ENCODE results near the gene PIM1.
"Not testable (repeated sequence)": the region's sequence is repeated elsewhere in the genome, so short reads cannot be mapped to it uniquely, and the experiment has no call there.

PIM1 gene

DNA sequence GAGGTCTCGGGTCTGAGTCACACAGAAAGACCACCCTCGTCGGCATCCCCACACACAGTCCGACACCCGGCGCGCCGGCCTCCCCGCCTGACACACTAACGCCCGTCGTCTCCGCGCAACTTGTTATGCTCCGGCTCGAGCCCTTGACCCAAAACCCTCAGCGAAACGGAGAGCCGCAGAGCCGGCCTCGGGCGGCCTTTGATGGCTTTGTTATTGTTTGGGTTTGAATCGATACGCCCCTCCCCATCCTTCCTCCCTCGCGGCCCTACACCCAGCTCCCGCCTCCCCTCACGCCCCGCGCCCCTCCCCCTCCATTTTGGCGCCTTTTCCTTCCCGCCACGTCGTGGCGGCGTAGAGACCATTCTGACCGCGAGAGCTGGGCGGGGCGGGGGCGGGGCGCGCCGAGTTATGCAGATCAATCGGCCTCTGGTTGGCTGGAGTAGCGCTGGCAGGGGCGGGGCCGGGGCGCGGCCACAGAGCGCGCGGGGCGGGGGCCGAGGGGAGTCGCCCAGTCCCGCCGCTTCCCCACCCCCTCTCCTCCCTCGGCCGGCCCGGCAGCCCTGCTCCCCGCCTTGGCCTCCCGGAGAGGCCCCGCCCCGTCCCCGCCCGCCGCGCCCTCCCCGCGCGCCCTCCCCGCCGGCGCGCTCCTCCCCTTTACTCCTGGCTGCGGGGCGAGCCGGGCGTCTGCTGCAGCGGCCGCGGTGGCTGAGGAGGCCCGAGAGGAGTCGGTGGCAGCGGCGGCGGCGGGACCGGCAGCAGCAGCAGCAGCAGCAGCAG, at the start of gene PIM1:
Gene PIM1, plus strand, starts transcription at position 657 of the 777 bp plus-strand sequence. CDS start 424 bp downstream, outside the sequence.
- Histone ChIP-seq H3K4me1 (ENCODE audit: control insufficient read depth in 2 of 2, insufficient read depth in 2 of 2, low read length in 2 of 2) (peaks cover 26 to 27% of the 10 kb centered on the region in 2 donors), H3K36me3 (ENCODE audit: control insufficient read depth in 2 of 2, insufficient read depth in 2 of 2, low read length in 2 of 2) (peaks cover 20 to 24% of the 10 kb centered on the region in 2 donors)

DNA sequence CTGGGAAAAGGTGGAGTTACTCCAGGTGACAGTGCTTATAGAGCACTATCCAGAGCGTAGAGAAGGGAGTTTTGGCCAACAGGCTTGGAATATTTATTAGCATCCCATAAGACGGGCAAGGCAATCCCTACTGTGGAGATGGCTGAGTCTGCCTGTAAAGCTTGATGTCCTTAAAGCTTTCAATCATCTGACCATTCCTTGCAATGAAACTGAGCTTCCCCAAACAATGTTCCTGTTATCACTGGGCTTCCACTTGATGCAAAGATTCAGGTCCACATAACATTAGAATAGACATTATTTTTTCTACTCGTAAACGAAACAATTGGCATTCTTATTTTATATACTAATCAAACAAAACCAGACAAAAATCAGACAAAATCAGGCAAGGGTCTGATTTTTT, 48.4 kb upstream of the PIM1 start:
- Histone ChIP-seq H3K9me3 (ENCODE audit: control insufficient read depth in 2 of 2, low read length in 2 of 2) (no peaks in the 10 kb centered on the region), H3K9ac (ENCODE audit: low read depth in 1 of 2, low read length in 2 of 2) (no peak overlapping the region), H3K4me3 (ENCODE audit: low read length in 2 of 2) (no peak overlapping the region), H3K27ac (ENCODE audit: low read depth in 2 of 2, low read length in 2 of 2) (no peak overlapping the region), H3K27me3 (ENCODE audit: control insufficient read depth in 2 of 2, insufficient read depth in 2 of 2, low read length in 2 of 2) (no peaks in the 10 kb centered on the region), H3K36me3 (ENCODE audit: control insufficient read depth in 2 of 2, insufficient read depth in 2 of 2, low read length in 2 of 2) (no peaks in the 10 kb centered on the region), H3K4me1 (ENCODE audit: control insufficient read depth in 2 of 2, insufficient read depth in 2 of 2, low read length in 2 of 2) (no peaks in the 10 kb centered on the region)

More for the DNA sequence above, at the start of gene PIM1:
- Histone ChIP-seq H3K27ac (ENCODE audit: low read depth in 2 of 2, low read length in 2 of 2) (peak within 1 kb of the TSS; percentile 91 to 95), H3K4me3 (ENCODE audit: low read length in 2 of 2) (peak within 1 kb of the TSS; percentile 87 to 92), H3K9me3 (ENCODE audit: control insufficient read depth in 2 of 2, low read length in 2 of 2) (no peaks in the 10 kb centered on the region), H3K9ac (ENCODE audit: low read depth in 1 of 2, low read length in 2 of 2) (peak within 1 kb of the TSS; percentile 92 to 94), H3K27me3 (ENCODE audit: control insufficient read depth in 2 of 2, insufficient read depth in 2 of 2, low read length in 2 of 2) (no peaks in the 10 kb centered on the region)

DNA sequence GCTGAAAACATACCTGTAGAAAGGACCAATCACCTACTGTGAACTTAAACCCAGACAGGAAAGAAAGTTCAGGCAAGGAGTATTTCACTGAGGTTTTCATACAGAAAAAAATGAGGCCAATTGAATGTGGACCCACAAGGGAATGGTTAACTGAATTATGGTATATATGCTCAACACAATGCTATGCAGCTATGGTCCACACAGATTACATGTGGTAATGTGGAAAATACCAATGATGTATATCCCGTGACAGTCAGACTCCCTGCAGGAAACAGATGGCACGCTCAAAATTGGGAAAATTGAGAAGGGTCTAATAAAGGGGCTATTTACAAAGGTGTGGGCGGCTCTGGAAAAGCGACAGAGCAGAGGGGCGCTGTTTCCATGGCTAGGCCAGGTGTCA, 47.1 kb upstream of the PIM1 start:
- H3K36me3 ChIP-seq (ENCODE audit: control insufficient read depth in 2 of 2, insufficient read depth in 2 of 2, low read length in 2 of 2): no peaks in the 10 kb centered on the region
- H3K4me3 ChIP-seq (ENCODE audit: low read length in 2 of 2): no peak overlapping the region
- no peak overlapping the region for H3K27ac ChIP-seq (ENCODE audit: low read depth in 2 of 2, low read length in 2 of 2)
- no peaks in the 10 kb centered on the region for H3K9me3 ChIP-seq (ENCODE audit: control insufficient read depth in 2 of 2, low read length in 2 of 2)
- no peaks in the 10 kb centered on the region for H3K4me1 ChIP-seq (ENCODE audit: control insufficient read depth in 2 of 2, insufficient read depth in 2 of 2, low read length in 2 of 2)
- H3K9ac ChIP-seq (ENCODE audit: low read depth in 1 of 2, low read length in 2 of 2): no peak overlapping the region
- no peaks in the 10 kb centered on the region for H3K27me3 ChIP-seq (ENCODE audit: control insufficient read depth in 2 of 2, insufficient read depth in 2 of 2, low read length in 2 of 2)

DNA sequence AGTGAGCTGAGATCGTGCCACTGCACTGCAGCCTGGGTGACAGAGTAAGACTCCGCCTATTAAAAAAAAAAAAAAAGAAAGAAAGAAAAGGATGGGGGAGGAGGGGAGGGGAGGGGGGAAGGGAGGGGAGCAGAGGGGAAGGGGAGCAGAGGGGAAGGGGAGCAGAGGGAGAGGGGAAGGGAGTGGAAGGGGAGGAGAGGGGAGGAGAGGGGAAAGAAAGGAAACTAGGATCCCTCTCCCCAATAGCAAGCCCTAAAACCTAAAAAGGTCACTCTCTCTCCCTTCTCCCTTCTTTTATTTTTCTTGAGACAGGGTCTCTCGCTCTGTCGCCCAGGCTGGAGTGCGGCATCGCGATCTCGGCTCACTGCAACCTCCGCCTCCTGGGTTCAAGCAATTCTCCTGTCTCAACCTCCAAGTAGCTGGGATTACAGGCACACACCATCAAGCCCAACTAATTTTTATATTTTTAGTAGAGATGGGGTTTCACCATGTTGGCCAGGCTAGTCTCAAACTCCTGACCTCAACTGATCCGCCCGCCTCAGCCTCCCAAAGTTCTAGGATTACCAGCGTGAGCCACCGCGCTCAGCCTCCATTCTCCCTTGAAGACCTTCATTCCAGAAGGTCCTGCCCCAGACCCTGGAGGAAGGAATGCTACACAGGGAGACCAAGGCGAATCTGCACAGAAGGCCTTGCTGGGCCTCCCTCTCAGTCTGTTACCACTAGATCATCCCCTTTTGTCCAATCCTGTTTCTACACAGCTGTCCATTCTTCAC, 45.8 kb upstream of the PIM1 start:
- Histone ChIP-seq H3K27ac (ENCODE audit: low read depth in 2 of 2, low read length in 2 of 2) (no peak overlapping the region), H3K4me1 (ENCODE audit: control insufficient read depth in 2 of 2, insufficient read depth in 2 of 2, low read length in 2 of 2) (peaks cover 0 to 10% of the 10 kb centered on the region in 2 donors), H3K36me3 (ENCODE audit: control insufficient read depth in 2 of 2, insufficient read depth in 2 of 2, low read length in 2 of 2) (no peaks in the 10 kb centered on the region), H3K9ac (ENCODE audit: low read depth in 1 of 2, low read length in 2 of 2) (no peak overlapping the region), H3K9me3 (ENCODE audit: control insufficient read depth in 2 of 2, low read length in 2 of 2) (no peaks in the 10 kb centered on the region), H3K27me3 (ENCODE audit: control insufficient read depth in 2 of 2, insufficient read depth in 2 of 2, low read length in 2 of 2) (no peaks in the 10 kb centered on the region), H3K4me3 (ENCODE audit: low read length in 2 of 2) (no peak overlapping the region)

DNA sequence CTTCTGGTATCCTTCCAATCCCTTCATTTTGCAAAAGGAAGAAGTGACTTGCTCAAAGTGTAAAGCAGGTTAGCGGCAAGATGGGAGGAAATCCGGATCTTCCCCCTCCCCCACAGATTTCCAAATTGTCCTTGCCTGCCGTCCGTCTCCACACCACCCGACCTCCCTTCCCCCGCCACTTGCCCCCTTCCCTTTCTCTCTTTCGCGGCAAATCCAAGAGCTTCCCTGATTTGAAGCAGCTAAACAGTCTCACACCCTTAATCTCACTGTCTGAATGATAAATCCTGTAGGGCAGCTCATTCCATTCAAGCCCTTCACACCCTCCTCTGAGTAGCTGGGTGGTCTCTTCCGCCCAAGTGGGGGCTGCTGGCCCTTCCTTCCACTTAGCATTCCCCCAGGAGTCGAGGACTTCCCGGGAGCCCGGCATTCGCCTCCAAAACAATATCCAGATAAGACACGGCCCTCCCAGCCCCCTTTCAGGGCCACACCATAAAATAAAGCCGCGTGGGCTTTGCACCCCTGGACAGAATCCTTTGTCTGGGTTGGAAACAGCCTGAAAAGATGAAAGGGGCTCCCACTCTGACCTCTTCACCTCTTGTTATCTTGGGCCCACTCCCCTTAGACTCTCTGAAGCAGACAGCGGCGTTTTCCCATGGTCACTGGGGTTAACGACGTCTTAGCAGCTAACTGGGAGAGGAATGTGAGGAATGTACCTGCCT, 44.0 kb upstream of the PIM1 start:
- Histone ChIP-seq H3K27me3 (ENCODE audit: control insufficient read depth in 2 of 2, insufficient read depth in 2 of 2, low read length in 2 of 2) (no peaks in the 10 kb centered on the region), H3K27ac (ENCODE audit: low read depth in 2 of 2, low read length in 2 of 2) (no peak overlapping the region), H3K9ac (ENCODE audit: low read depth in 1 of 2, low read length in 2 of 2) (no peak overlapping the region), H3K9me3 (ENCODE audit: control insufficient read depth in 2 of 2, low read length in 2 of 2) (no peaks in the 10 kb centered on the region), H3K4me3 (ENCODE audit: low read length in 2 of 2) (no peak overlapping the region), H3K36me3 (ENCODE audit: control insufficient read depth in 2 of 2, insufficient read depth in 2 of 2, low read length in 2 of 2) (no peaks in the 10 kb centered on the region), H3K4me1 (ENCODE audit: control insufficient read depth in 2 of 2, insufficient read depth in 2 of 2, low read length in 2 of 2) (peaks cover 0 to 23% of the 10 kb centered on the region in 2 donors)

DNA sequence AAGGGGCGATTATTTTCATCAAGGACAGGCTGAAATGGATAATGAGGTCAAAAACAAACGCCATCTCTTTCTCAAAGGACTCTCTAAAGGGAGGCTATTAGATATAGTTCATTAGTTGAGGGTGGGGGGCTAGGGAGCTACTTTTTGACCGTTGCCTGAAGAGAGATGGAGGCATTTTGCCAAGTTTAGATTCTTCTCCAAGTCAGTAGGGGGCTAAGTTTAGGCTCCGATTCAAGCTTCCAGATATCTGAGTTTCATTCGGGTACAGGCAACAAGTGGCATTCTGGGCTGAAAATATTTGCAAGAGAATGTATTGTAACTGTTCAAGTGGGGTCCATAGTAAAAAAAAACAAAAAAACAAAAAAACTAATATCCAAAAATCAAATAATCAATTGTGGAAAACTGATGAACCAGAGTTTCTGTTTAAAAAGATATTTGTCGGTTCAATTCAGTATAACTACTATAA, 43.4 kb upstream of the PIM1 start:
- Histone ChIP-seq H3K4me1 (ENCODE audit: control insufficient read depth in 2 of 2, insufficient read depth in 2 of 2, low read length in 2 of 2) (peaks cover 3 to 27% of the 10 kb centered on the region in 2 donors), H3K27me3 (ENCODE audit: control insufficient read depth in 2 of 2, insufficient read depth in 2 of 2, low read length in 2 of 2) (no peaks in the 10 kb centered on the region), H3K9me3 (ENCODE audit: control insufficient read depth in 2 of 2, low read length in 2 of 2) (no peaks in the 10 kb centered on the region), H3K9ac (ENCODE audit: low read depth in 1 of 2, low read length in 2 of 2) (no peak overlapping the region), H3K4me3 (ENCODE audit: low read length in 2 of 2) (no peak overlapping the region), H3K27ac (ENCODE audit: low read depth in 2 of 2, low read length in 2 of 2) (no peak overlapping the region), H3K36me3 (ENCODE audit: control insufficient read depth in 2 of 2, insufficient read depth in 2 of 2, low read length in 2 of 2) (no peaks in the 10 kb centered on the region)

DNA sequence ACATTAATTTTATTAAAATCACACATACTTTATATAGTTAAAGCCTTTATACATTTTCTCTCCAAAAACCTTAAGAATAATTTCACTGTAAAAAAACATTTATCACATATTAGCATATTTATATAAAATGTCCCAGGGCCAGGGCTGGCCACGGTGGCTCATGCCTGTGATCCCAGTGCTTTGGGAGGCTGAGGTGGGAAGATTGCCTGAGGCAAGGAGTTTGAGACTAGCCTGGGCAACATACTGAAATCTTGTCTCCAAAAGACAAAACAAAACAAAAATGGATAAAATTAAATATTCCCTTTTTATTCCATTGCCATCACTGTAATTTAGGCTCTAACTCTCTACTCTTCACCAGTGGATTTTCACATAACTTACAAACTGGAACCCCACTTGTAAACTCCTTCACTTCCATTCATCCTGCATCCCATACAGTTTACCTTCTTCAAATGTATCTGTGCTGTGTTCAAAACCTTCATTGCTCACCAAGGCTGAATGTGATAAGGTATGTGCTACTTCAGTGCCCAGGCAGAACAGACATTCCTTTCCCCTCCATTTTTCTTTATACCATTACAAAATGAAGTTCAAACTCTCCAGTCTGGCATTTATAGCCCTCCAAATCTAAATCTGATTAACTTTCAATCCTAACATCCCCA, 42.9 kb upstream of the PIM1 start:
- Histone ChIP-seq H3K4me1 (ENCODE audit: control insufficient read depth in 2 of 2, insufficient read depth in 2 of 2, low read length in 2 of 2) (peaks cover 3 to 29% of the 10 kb centered on the region in 2 donors), H3K27ac (ENCODE audit: low read depth in 2 of 2, low read length in 2 of 2) (peak overlapping the region in 1 of 2 donors; percentile 38), H3K4me3 (ENCODE audit: low read length in 2 of 2) (no peak overlapping the region), H3K9ac (ENCODE audit: low read depth in 1 of 2, low read length in 2 of 2) (no peak overlapping the region), H3K27me3 (ENCODE audit: control insufficient read depth in 2 of 2, insufficient read depth in 2 of 2, low read length in 2 of 2) (no peaks in the 10 kb centered on the region), H3K36me3 (ENCODE audit: control insufficient read depth in 2 of 2, insufficient read depth in 2 of 2, low read length in 2 of 2) (no peaks in the 10 kb centered on the region), H3K9me3 (ENCODE audit: control insufficient read depth in 2 of 2, low read length in 2 of 2) (no peaks in the 10 kb centered on the region)

DNA sequence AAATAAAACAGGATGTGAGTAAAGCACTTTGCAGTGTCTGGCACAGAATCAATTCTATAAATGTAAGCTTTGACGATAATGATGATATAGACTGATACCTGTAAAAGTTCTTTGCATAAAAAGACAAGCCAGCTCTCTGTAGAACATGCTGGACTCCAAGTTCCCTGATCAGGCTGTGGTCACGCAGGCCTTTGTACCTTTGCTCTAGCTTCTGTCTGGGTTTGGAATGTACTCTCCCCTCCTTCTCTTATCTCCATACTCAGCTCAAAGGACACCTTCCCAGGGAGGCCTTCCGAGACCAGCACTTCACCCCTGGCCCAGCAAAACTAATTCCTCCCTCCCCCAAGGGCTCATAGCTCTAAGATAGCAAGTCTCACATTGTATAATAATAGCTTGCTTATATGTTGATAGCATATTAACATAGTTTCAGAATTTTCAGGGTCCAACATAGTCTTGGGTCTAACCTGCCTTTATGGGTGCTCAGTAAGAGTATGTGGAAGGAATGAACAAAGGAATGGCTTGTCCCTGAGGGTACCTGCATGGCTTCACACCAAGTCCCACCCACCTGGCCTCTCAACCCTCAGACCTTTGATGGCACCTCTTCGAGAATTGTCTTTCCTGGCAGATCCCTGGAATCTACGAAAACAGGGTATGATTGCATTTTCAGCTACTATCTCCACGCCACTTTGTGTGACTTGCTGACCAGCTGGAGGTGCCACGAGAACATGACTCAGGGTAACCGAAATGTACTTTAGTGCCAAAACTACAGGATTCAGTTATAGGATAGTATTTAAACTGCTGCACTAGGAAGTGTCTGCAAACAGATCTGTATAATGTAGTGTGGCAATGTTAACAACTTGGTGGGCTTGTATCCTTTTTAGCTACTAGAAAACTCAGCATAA, 41.7 kb upstream of the PIM1 start:
- Histone ChIP-seq H3K27me3 (ENCODE audit: control insufficient read depth in 2 of 2, insufficient read depth in 2 of 2, low read length in 2 of 2) (no peaks in the 10 kb centered on the region), H3K27ac (ENCODE audit: low read depth in 2 of 2, low read length in 2 of 2) (peak overlapping the region in 1 of 2 donors; percentile 50), H3K9ac (ENCODE audit: low read depth in 1 of 2, low read length in 2 of 2) (no peak overlapping the region), H3K9me3 (ENCODE audit: control insufficient read depth in 2 of 2, low read length in 2 of 2) (no peaks in the 10 kb centered on the region), H3K36me3 (ENCODE audit: control insufficient read depth in 2 of 2, insufficient read depth in 2 of 2, low read length in 2 of 2) (no peaks in the 10 kb centered on the region), H3K4me3 (ENCODE audit: low read length in 2 of 2) (no peak overlapping the region), H3K4me1 (ENCODE audit: control insufficient read depth in 2 of 2, insufficient read depth in 2 of 2, low read length in 2 of 2) (peaks cover 3 to 29% of the 10 kb centered on the region in 2 donors)

DNA sequence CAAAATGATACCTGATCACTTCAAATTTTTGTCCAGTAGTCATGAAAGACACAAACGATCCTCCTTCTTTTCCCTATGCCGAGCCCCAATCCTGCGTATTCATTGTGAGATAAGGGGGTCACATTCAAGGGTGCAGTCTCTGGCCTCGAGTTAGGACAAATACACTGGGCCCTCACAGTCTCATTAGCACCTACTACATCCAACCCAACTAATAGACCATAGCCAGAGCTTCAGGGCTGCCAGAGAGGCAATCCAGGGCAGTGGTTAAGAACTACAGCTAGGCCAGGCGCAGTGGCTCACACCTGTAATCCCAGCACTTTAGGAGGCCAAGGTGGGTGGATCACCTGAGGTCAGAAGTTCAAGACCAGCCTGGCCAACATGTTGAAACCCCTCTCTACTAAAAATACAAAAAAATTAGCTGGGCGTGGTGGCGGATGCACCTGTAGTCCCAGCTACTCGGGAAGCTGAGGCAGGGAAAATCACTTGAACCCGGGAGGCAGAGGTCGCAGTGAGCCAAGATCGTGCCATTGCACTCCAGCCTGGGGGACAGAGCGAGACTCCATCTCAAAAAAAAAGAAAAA, 41.0 kb upstream of the PIM1 start:
- H3K27me3 ChIP-seq (ENCODE audit: control insufficient read depth in 2 of 2, insufficient read depth in 2 of 2, low read length in 2 of 2); H3K9ac ChIP-seq (ENCODE audit: low read depth in 1 of 2, low read length in 2 of 2); H3K36me3 ChIP-seq (ENCODE audit: control insufficient read depth in 2 of 2, insufficient read depth in 2 of 2, low read length in 2 of 2); H3K4me3 ChIP-seq (ENCODE audit: low read length in 2 of 2); H3K9me3 ChIP-seq (ENCODE audit: control insufficient read depth in 2 of 2, low read length in 2 of 2): not testable (repeated sequence)
- peaks cover 4 to 29% of the 10 kb centered on the region in 2 donors for H3K4me1 ChIP-seq (ENCODE audit: control insufficient read depth in 2 of 2, insufficient read depth in 2 of 2, low read length in 2 of 2)
- H3K27ac ChIP-seq (ENCODE audit: low read depth in 2 of 2, low read length in 2 of 2): peak overlapping the region in 1 of 2 donors; percentile 50

Measured in mucosa of rectum (tissue), 2 donors.